ENCODE results near the gene PRR23C. TPM values are rescaled to one million over a fixed set of nuclear protein-coding genes. Genes with fewer than 3 reads are reported as not detected.

Gene PRR23C
- total and polyA plus RNA-seq, 4 donors, result not detected

GRCh38 chr3:139020036-139020867, 24.4 kb downstream of the PRR23C start:
- Histone ChIP-seq H3K4me3 (no peak overlapping the region), H3K4me1 (ENCODE audit: control insufficient read depth in 5 of 5, insufficient read depth in 5 of 5, low read length in 5 of 5) (no peaks in the 10 kb centered on the region), H3K9ac (ENCODE audit: insufficient read depth in 1 of 2, low read length in 2 of 2) (no peak overlapping the region), H3K36me3 (ENCODE audit: control insufficient read depth in 4 of 4, insufficient read depth in 4 of 4, low read length in 4 of 4) (no peaks in the 10 kb centered on the region), H3K9me3 (ENCODE audit: control insufficient read depth in 4 of 4, insufficient read depth in 3 of 4, low read length in 3 of 4) (peaks cover 0 to 14% (median under 1%) of the 10 kb centered on the region in 4 donors), H3K27ac (ENCODE audit: low read depth in 1 of 2, low read length in 1 of 2) (no peak overlapping the region), H3K27me3 (ENCODE audit: control insufficient read depth in 3 of 3, insufficient read depth in 3 of 3, low read length in 2 of 3) (no peaks in the 10 kb centered on the region)
- 58 to 65% methylated on average over 73 to 81 of the region's 81 CpGs for WGBS, 2 donors
- DNase-seq, result no peak
- TF ChIP-seq CTCF (IDR thresholded peaks at IDR 0.05; ENCODE audit: control extremely low read depth, extremely low read depth), result no peak
- no peak for ATAC-seq (ENCODE audit: insufficient read depth, low FRiP score)

GRCh38 chr3:139016430-139017048, 28.2 kb downstream of the PRR23C start:
- H3K4me1 ChIP-seq (ENCODE audit: control insufficient read depth in 5 of 5, insufficient read depth in 5 of 5, low read length in 5 of 5), result no peaks in the 10 kb centered on the region
- DNase-seq, result no peak
- no peak overlapping the region for H3K9ac ChIP-seq (ENCODE audit: insufficient read depth in 1 of 2, low read length in 2 of 2)
- H3K36me3 ChIP-seq (ENCODE audit: control insufficient read depth in 4 of 4, insufficient read depth in 4 of 4, low read length in 4 of 4), result no peaks in the 10 kb centered on the region
- 78 to 82% methylated on average over 3 of the region's 3 CpGs for WGBS, 2 donors
- H3K4me3 ChIP-seq, result no peak overlapping the region
- ATAC-seq (ENCODE audit: insufficient read depth, low FRiP score), result no peak
- TF ChIP-seq CTCF (IDR thresholded peaks at IDR 0.05; ENCODE audit: control extremely low read depth, extremely low read depth), result no peak
- H3K27ac ChIP-seq (ENCODE audit: low read depth in 1 of 2, low read length in 1 of 2), result no peak overlapping the region
- no peaks in the 10 kb centered on the region for H3K27me3 ChIP-seq (ENCODE audit: control insufficient read depth in 3 of 3, insufficient read depth in 3 of 3, low read length in 2 of 3)
- peaks cover 0 to 14% (median 0%) of the 10 kb centered on the region in 4 donors for H3K9me3 ChIP-seq (ENCODE audit: control insufficient read depth in 4 of 4, insufficient read depth in 3 of 4, low read length in 3 of 4)

GRCh38 chr3:139006051-139006716, 38.5 kb downstream of the PRR23C start, which contains the start of gene PRR23A:
Gene PRR23A (minus strand): TSS chr3:139006268. CDS start chr3:139006268, 0 bp downstream.
- WGBS, 2 donors, result 71 to 76% methylated on average over 60 of the region's 60 CpGs
- ATAC-seq (ENCODE audit: insufficient read depth, low FRiP score), result no peak

More at GRCh38 chr3:139006051-139006716, 38.5 kb downstream of the PRR23C start, which contains the start of gene PRR23A:
- no peak for TF ChIP-seq CTCF (IDR thresholded peaks at IDR 0.05; ENCODE audit: control extremely low read depth, extremely low read depth)
- no peak for DNase-seq
- Histone ChIP-seq H3K27ac (ENCODE audit: low read depth in 1 of 2, low read length in 1 of 2) (no peak within 1 kb of the TSS), H3K36me3 (ENCODE audit: control insufficient read depth in 4 of 4, insufficient read depth in 4 of 4, low read length in 4 of 4) (no peaks in the 10 kb centered on the region), H3K27me3 (ENCODE audit: control insufficient read depth in 3 of 3, insufficient read depth in 3 of 3, low read length in 2 of 3) (no peaks in the 10 kb centered on the region), H3K9me3 (ENCODE audit: control insufficient read depth in 4 of 4, insufficient read depth in 3 of 4, low read length in 3 of 4) (peaks cover 0 to 13% (median 0%) of the 10 kb centered on the region in 4 donors), H3K4me3 (no peak within 1 kb of the TSS), H3K4me1 (ENCODE audit: control insufficient read depth in 5 of 5, insufficient read depth in 5 of 5, low read length in 5 of 5) (no peaks in the 10 kb centered on the region), H3K9ac (ENCODE audit: insufficient read depth in 1 of 2, low read length in 2 of 2) (no peak within 1 kb of the TSS)
